Measurements from ENCODE around the gene BCL3. TPM values are rescaled to one million over a fixed set of nuclear protein-coding genes. Genes with fewer than 3 reads are reported as not detected.
"Not testable (repeated sequence)": the region's sequence is repeated elsewhere in the genome, so short reads cannot be mapped to it uniquely, and the experiment has no call there.

The BCL3 gene
- total RNA-seq, 2 donors from 2014 or later, result 1.8 to 6.2 TPM

- H3K4me1 Mint-ChIP-seq, result peaks cover 3% of the 10 kb centered on the region
- H3K27me3 ChIP-seq (ENCODE audit: control insufficient read depth, insufficient read depth, low read length, poor library complexity, severe bottlenecking), result no peaks in the 10 kb centered on the region
- H3K27ac ChIP-seq (ENCODE audit: low read depth, low read length), result no peak overlapping the region
- peak; percentile 95 for TF ChIP-seq CTCF (conservative IDR thresholded peaks at IDR 0.05)
- no peaks in the 10 kb centered on the region for H3K36me3 Mint-ChIP-seq (ENCODE audit: low read depth)
- H3K9me3 ChIP-seq (ENCODE audit: control insufficient read depth, low read length), result no peaks in the 10 kb centered on the region
- WGBS, 2 experiments (ENCODE audit: insufficient coverage in 1 of 2, insufficient read length in 1 of 2), result 18 to 23% methylated on average over 7 to 13 of the region's 15 CpGs
- no peak overlapping the region for H3K4me3 ChIP-seq (ENCODE audit: low read length)
- H3K27me3 Mint-ChIP-seq (ENCODE audit: insufficient read depth), result peaks cover 48% of the 10 kb centered on the region
- peak; percentile 99 for DNase-seq
- no peaks in the 10 kb centered on the region for H3K36me3 ChIP-seq (ENCODE audit: control insufficient read depth, insufficient read depth, low read length)
- no peak overlapping the region for H3K4me3 Mint-ChIP-seq
- no peaks in the 10 kb centered on the region for H3K4me1 ChIP-seq (ENCODE audit: control insufficient read depth, insufficient read depth, low read length)
- H3K9ac ChIP-seq (ENCODE audit: extremely low read depth, low read length, poor library complexity, severe bottlenecking), result no peak overlapping the region
- H3K9me3 Mint-ChIP-seq, result peaks cover 10% of the 10 kb centered on the region
- no peak overlapping the region for H3K27ac Mint-ChIP-seq
Observed at GRCh38 chr19:44770550-44771257, 22.2 kb downstream of the BCL3 start.

- H3K4me3 ChIP-seq (ENCODE audit: low read length); DNase-seq; H3K4me3 Mint-ChIP-seq; H3K27ac Mint-ChIP-seq; H3K27ac ChIP-seq (ENCODE audit: low read depth, low read length); H3K4me1 ChIP-seq (ENCODE audit: control insufficient read depth, insufficient read depth, low read length); H3K36me3 Mint-ChIP-seq (ENCODE audit: low read depth); H3K36me3 ChIP-seq (ENCODE audit: control insufficient read depth, insufficient read depth, low read length); H3K4me1 Mint-ChIP-seq; H3K9me3 ChIP-seq (ENCODE audit: control insufficient read depth, low read length); H3K27me3 ChIP-seq (ENCODE audit: control insufficient read depth, insufficient read depth, low read length, poor library complexity, severe bottlenecking); H3K9ac ChIP-seq (ENCODE audit: extremely low read depth, low read length, poor library complexity, severe bottlenecking); H3K9me3 Mint-ChIP-seq: not testable (repeated sequence)
- 91 to 93% methylated on average over 14 to 18 of the region's 18 CpGs for WGBS, 2 experiments (ENCODE audit: insufficient coverage in 1 of 2, insufficient read length in 1 of 2)
- H3K27me3 Mint-ChIP-seq (ENCODE audit: insufficient read depth), result peaks cover 51% of the 10 kb centered on the region
Observed at GRCh38 chr19:44772144-44772543, 23.6 kb downstream of the BCL3 start.

- Mint-ChIP-seq H3K36me3 (ENCODE audit: low read depth) (no peaks in the 10 kb centered on the region), H3K4me3 (no peak overlapping the region), H3K27me3 (ENCODE audit: insufficient read depth) (peaks cover 43% of the 10 kb centered on the region), H3K4me1 (peaks cover 3% of the 10 kb centered on the region), H3K9me3 (peaks cover 10% of the 10 kb centered on the region), H3K27ac (no peak overlapping the region)
- no peaks in the 10 kb centered on the region for H3K9me3 ChIP-seq (ENCODE audit: control insufficient read depth, low read length)
- H3K27me3 ChIP-seq (ENCODE audit: control insufficient read depth, insufficient read depth, low read length, poor library complexity, severe bottlenecking), result no peaks in the 10 kb centered on the region
- no peaks in the 10 kb centered on the region for H3K36me3 ChIP-seq (ENCODE audit: control insufficient read depth, insufficient read depth, low read length)
- no peaks in the 10 kb centered on the region for H3K4me1 ChIP-seq (ENCODE audit: control insufficient read depth, insufficient read depth, low read length)
- H3K4me3 ChIP-seq (ENCODE audit: low read length), result no peak overlapping the region
- 88 to 94% methylated on average over 3 of the region's 3 CpGs for WGBS, 2 experiments (ENCODE audit: insufficient coverage in 1 of 2, insufficient read length in 1 of 2)
- DNase-seq, result no peak
- H3K27ac ChIP-seq (ENCODE audit: low read depth, low read length), result no peak overlapping the region
- H3K9ac ChIP-seq (ENCODE audit: extremely low read depth, low read length, poor library complexity, severe bottlenecking), result no peak overlapping the region
- TF ChIP-seq CTCF (conservative IDR thresholded peaks at IDR 0.05), result no peak
Observed at GRCh38 chr19:44772959-44773358, 24.5 kb downstream of the BCL3 start.

Measured in endodermal cell (in vitro differentiated cells).